ENCODE measurements around the gene FAM177B.

FAM177B gene

GRCh38 chr1:222777977-222778376, 41.0 kb downstream of the FAM177B start:
- H2BK120ac ChIP-seq (ENCODE audit: insufficient read depth, low read length, poor library complexity), result no peak overlapping the region
- no peak overlapping the region for H3K4ac ChIP-seq (ENCODE audit: low read depth, low read length)
- H3K18ac ChIP-seq (ENCODE audit: low read length), result no peak overlapping the region
- H3K27ac ChIP-seq (ENCODE audit: low read depth, low read length), result no peak overlapping the region
- no peaks in the 10 kb centered on the region for H3K4me1 ChIP-seq (ENCODE audit: control insufficient read depth in 1 of 2, insufficient read depth in 2 of 2, low read length in 2 of 2)
- H3K9me3 ChIP-seq (ENCODE audit: insufficient read depth, low read depth, low read length), result no peaks in the 10 kb centered on the region
- no peak overlapping the region for H3K4me2 ChIP-seq (ENCODE audit: low read length)
- no peak overlapping the region for H3K23ac ChIP-seq (ENCODE audit: low read length)
- no peak overlapping the region for H4K91ac ChIP-seq (ENCODE audit: low read depth, low read length)
- no peaks in the 10 kb centered on the region for H3K36me3 ChIP-seq (ENCODE audit: control insufficient read depth in 1 of 2, insufficient read depth in 2 of 2, low read length in 2 of 2)
- H2AK5ac ChIP-seq (ENCODE audit: low read length), result no peak overlapping the region
- no peak overlapping the region for H4K8ac ChIP-seq (ENCODE audit: low read depth, low read length)
- H3K79me2 ChIP-seq (ENCODE audit: control insufficient read depth, insufficient read depth, low read length, poor library complexity), result no peaks in the 10 kb centered on the region
- no peak overlapping the region for H2BK5ac ChIP-seq (ENCODE audit: low read depth, low read length, poor library complexity)
- no peaks in the 10 kb centered on the region for H3K27me3 ChIP-seq (ENCODE audit: insufficient read depth, low read length)
- H3K4me3 ChIP-seq (ENCODE audit: low read depth, low read length), result no peak overlapping the region
- no peak overlapping the region for H3K9ac ChIP-seq (ENCODE audit: low read length)
- no CpG with 5 or more reads among the region's 2 CpGs for WGBS (ENCODE audit: extremely low coverage, insufficient coverage, insufficient read length)
- no peak overlapping the region for H3K14ac ChIP-seq (ENCODE audit: low read length)
- no peak overlapping the region for H2AFZ ChIP-seq (ENCODE audit: insufficient read depth, low read length, poor library complexity)
- DNase-seq, result no peak
- H2BK12ac ChIP-seq (ENCODE audit: low read length), result no peak overlapping the region
- H3K79me1 ChIP-seq (ENCODE audit: low read length), result no peaks in the 10 kb centered on the region
- H4K12ac ChIP-seq (ENCODE audit: low read depth, low read length), result no peak overlapping the region

DNA sequence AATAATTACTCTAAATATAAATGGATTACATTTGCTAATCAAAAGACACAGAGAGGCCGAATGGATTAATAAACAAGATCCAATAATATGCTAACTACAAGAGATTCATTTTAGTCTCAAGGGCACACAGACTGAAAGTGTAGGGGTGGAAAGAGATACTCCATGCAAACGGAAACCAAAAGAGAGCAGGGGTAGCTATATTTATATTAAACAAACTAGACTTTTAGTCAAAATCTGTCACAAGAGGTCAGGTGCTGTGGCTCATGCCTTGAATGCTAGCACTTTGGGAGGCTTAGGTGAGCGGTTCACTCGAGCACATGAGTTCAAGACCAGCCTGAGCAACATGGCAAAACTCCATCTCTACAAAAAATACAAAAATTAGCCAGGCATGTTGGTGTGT, 44.2 kb downstream of the FAM177B start:
- Histone ChIP-seq H3K27ac (ENCODE audit: low read depth, low read length) (no peak overlapping the region), H4K91ac (ENCODE audit: low read depth, low read length) (no peak overlapping the region), H3K9ac (ENCODE audit: low read length) (no peak overlapping the region), H3K4ac (ENCODE audit: low read depth, low read length) (no peak overlapping the region), H3K4me1 (ENCODE audit: control insufficient read depth in 1 of 2, insufficient read depth in 2 of 2, low read length in 2 of 2) (no peaks in the 10 kb centered on the region), H3K23ac (ENCODE audit: low read length) (no peak overlapping the region), H3K27me3 (ENCODE audit: insufficient read depth, low read length) (no peaks in the 10 kb centered on the region), H2BK5ac (ENCODE audit: low read depth, low read length, poor library complexity) (no peak overlapping the region), H4K12ac (ENCODE audit: low read depth, low read length) (no peak overlapping the region), H2AFZ (ENCODE audit: insufficient read depth, low read length, poor library complexity) (no peak overlapping the region), H3K9me3 (ENCODE audit: insufficient read depth, low read depth, low read length) (no peaks in the 10 kb centered on the region), H3K18ac (ENCODE audit: low read length) (no peak overlapping the region), H3K79me2 (ENCODE audit: control insufficient read depth, insufficient read depth, low read length, poor library complexity) (no peaks in the 10 kb centered on the region), H4K8ac (ENCODE audit: low read depth, low read length) (no peak overlapping the region), H2BK120ac (ENCODE audit: insufficient read depth, low read length, poor library complexity) (no peak overlapping the region), H3K79me1 (ENCODE audit: low read length) (no peaks in the 10 kb centered on the region), H2BK12ac (ENCODE audit: low read length) (no peak overlapping the region), H2AK5ac (ENCODE audit: low read length) (no peak overlapping the region), H3K4me2 (ENCODE audit: low read length) (no peak overlapping the region), H3K36me3 (ENCODE audit: control insufficient read depth in 1 of 2, insufficient read depth in 2 of 2, low read length in 2 of 2) (no peaks in the 10 kb centered on the region), H3K14ac (ENCODE audit: low read length) (no peak overlapping the region), H3K4me3 (ENCODE audit: low read depth, low read length) (no peak overlapping the region)
- DNase-seq, result no peak
- no CpG with 5 or more reads among the region's 4 CpGs for WGBS (ENCODE audit: extremely low coverage, insufficient coverage, insufficient read length)

- H3K4ac ChIP-seq (ENCODE audit: low read depth, low read length), result no peak overlapping the region
- H4K91ac ChIP-seq (ENCODE audit: low read depth, low read length), result no peak overlapping the region
- DNase-seq, result no peak
- no peak overlapping the region for H3K27ac ChIP-seq (ENCODE audit: low read depth, low read length)
- no peak overlapping the region for H2AK5ac ChIP-seq (ENCODE audit: low read length)
- H4K12ac ChIP-seq (ENCODE audit: low read depth, low read length), result no peak overlapping the region
- H3K4me2 ChIP-seq (ENCODE audit: low read length), result no peak overlapping the region
- H3K23ac ChIP-seq (ENCODE audit: low read length), result no peak overlapping the region
- H2AFZ ChIP-seq (ENCODE audit: insufficient read depth, low read length, poor library complexity), result no peak overlapping the region
- no peaks in the 10 kb centered on the region for H3K36me3 ChIP-seq (ENCODE audit: control insufficient read depth in 1 of 2, insufficient read depth in 2 of 2, low read length in 2 of 2)
- no peak overlapping the region for H2BK120ac ChIP-seq (ENCODE audit: insufficient read depth, low read length, poor library complexity)
- H3K79me1 ChIP-seq (ENCODE audit: low read length), result no peaks in the 10 kb centered on the region
- no peaks in the 10 kb centered on the region for H3K4me1 ChIP-seq (ENCODE audit: control insufficient read depth in 1 of 2, insufficient read depth in 2 of 2, low read length in 2 of 2)
- no peaks in the 10 kb centered on the region for H3K9me3 ChIP-seq (ENCODE audit: insufficient read depth, low read depth, low read length)
- no peak overlapping the region for H3K18ac ChIP-seq (ENCODE audit: low read length)
- H4K8ac ChIP-seq (ENCODE audit: low read depth, low read length), result no peak overlapping the region
- no peaks in the 10 kb centered on the region for H3K79me2 ChIP-seq (ENCODE audit: control insufficient read depth, insufficient read depth, low read length, poor library complexity)
- H2BK12ac ChIP-seq (ENCODE audit: low read length), result no peak overlapping the region
- H3K9ac ChIP-seq (ENCODE audit: low read length), result no peak overlapping the region
- H3K14ac ChIP-seq (ENCODE audit: low read length), result no peak overlapping the region
- H3K27me3 ChIP-seq (ENCODE audit: insufficient read depth, low read length), result no peaks in the 10 kb centered on the region
- no peak overlapping the region for H2BK5ac ChIP-seq (ENCODE audit: low read depth, low read length, poor library complexity)
- H3K4me3 ChIP-seq (ENCODE audit: low read depth, low read length), result no peak overlapping the region
Observed at GRCh38 chr1:222783051-222783450, 46.0 kb downstream of the FAM177B start.

- Histone ChIP-seq H3K4me1 (ENCODE audit: control insufficient read depth in 1 of 2, insufficient read depth in 2 of 2, low read length in 2 of 2) (no peaks in the 10 kb centered on the region), H3K79me1 (ENCODE audit: low read length) (no peaks in the 10 kb centered on the region), H2AK5ac (ENCODE audit: low read length) (no peak overlapping the region), H2BK12ac (ENCODE audit: low read length) (no peak overlapping the region), H3K14ac (ENCODE audit: low read length) (no peak overlapping the region), H2AFZ (ENCODE audit: insufficient read depth, low read length, poor library complexity) (no peak overlapping the region), H3K4me3 (ENCODE audit: low read depth, low read length) (no peak overlapping the region), H3K23ac (ENCODE audit: low read length) (no peak overlapping the region), H3K36me3 (ENCODE audit: control insufficient read depth in 1 of 2, insufficient read depth in 2 of 2, low read length in 2 of 2) (no peaks in the 10 kb centered on the region), H3K4ac (ENCODE audit: low read depth, low read length) (no peak overlapping the region), H4K12ac (ENCODE audit: low read depth, low read length) (no peak overlapping the region), H3K9ac (ENCODE audit: low read length) (no peak overlapping the region), H3K4me2 (ENCODE audit: low read length) (no peak overlapping the region), H4K8ac (ENCODE audit: low read depth, low read length) (no peak overlapping the region), H2BK5ac (ENCODE audit: low read depth, low read length, poor library complexity) (no peak overlapping the region), H2BK120ac (ENCODE audit: insufficient read depth, low read length, poor library complexity) (no peak overlapping the region), H3K27me3 (ENCODE audit: insufficient read depth, low read length) (no peaks in the 10 kb centered on the region), H3K27ac (ENCODE audit: low read depth, low read length) (no peak overlapping the region), H4K91ac (ENCODE audit: low read depth, low read length) (no peak overlapping the region), H3K9me3 (ENCODE audit: insufficient read depth, low read depth, low read length) (no peaks in the 10 kb centered on the region), H3K79me2 (ENCODE audit: control insufficient read depth, insufficient read depth, low read length, poor library complexity) (no peaks in the 10 kb centered on the region), H3K18ac (ENCODE audit: low read length) (no peak overlapping the region)
- no CpG with 5 or more reads among the region's 3 CpGs for whole genome bisulfite sequencing (ENCODE audit: extremely low coverage, insufficient coverage, insufficient read length)
- DNase-seq, result no peak
Observed at GRCh38 chr1:222784371-222784770, 47.4 kb downstream of the FAM177B start.

All from trophoblast cell (in vitro differentiated cells and primary cell).